Neural cell (in vitro differentiated cells): ENCODE results near the gene MLX.
"Not testable (repeated sequence)": the region's sequence is repeated elsewhere in the genome, so short reads cannot be mapped to it uniquely, and the experiment has no call there.

Experiments
- RAD21 ChIP-seq: fragments of 450-650 bp; conservative IDR thresholded peaks from 2 replicates; pipeline ENCODE4 v1.6.1; 2014; ENCODE audit warnings: antibody characterized with exemption, mild to moderate bottlenecking, moderate library complexity
- TF ChIP-seq, protein P1 (sequence below): fragments of 450-650 bp; IDR thresholded peaks from 2 replicates; pipeline ENCODE4 v1.5.1; 2014; ENCODE audit warnings: antibody characterized with exemption, mild to moderate bottlenecking, moderate library complexity; ENCODE audit not compliant: poor library complexity, severe bottlenecking

DNA sequence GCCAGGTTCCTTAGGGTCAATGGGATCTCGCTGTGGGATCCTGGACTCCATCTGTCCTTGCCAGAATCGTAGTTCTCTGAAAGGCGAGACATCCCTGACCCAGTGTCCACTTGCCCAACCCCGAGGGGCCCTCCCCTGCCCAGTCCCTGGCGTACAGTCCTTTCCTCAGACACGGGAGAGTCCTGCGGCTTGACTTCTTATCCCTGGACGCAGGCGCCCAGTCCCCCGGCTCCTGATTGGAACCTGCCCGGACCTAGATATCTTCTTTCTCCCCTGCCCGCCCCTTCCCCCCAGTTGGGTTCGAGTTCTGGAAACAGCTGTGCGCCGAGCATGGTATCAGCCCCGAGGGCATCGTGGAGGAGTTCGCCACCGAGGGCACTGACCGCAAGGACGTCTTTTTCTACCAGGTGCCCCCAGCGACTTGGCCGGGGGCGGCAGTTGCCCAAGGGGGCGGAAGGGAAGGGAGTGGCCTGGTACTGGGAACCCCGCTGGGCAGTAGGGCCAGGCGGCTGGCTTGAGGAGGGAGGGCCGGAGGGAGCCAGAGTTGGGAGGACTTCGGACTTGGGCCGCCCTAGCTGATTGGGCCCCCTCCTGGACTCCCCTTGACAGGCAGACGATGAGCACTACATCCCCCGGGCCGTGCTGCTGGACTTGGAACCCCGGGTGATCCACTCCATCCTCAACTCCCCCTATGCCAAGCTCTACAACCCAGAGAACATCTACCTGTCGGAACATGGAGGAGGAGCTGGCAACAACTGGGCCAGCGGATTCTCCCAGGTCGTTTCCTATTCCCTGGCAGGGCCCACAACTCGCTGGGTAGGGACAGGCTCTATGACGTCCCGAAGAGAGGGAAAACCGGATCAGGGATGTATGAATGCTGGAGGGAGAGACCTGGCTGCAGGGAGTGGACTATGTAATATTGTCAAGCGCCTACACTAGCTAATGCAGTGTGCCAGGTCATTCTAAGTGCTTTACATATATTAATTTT, 43.2 kb downstream of the MLX start:
- TF ChIP-seq, protein P1, sequence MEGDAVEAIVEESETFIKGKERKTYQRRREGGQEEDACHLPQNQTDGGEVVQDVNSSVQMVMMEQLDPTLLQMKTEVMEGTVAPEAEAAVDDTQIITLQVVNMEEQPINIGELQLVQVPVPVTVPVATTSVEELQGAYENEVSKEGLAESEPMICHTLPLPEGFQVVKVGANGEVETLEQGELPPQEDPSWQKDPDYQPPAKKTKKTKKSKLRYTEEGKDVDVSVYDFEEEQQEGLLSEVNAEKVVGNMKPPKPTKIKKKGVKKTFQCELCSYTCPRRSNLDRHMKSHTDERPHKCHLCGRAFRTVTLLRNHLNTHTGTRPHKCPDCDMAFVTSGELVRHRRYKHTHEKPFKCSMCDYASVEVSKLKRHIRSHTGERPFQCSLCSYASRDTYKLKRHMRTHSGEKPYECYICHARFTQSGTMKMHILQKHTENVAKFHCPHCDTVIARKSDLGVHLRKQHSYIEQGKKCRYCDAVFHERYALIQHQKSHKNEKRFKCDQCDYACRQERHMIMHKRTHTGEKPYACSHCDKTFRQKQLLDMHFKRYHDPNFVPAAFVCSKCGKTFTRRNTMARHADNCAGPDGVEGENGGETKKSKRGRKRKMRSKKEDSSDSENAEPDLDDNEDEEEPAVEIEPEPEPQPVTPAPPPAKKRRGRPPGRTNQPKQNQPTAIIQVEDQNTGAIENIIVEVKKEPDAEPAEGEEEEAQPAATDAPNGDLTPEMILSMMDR = not testable (repeated sequence)
- not testable (repeated sequence) for TF ChIP-seq RAD21
